SK-N-SH treated with all-trans-retinoic acid at 6 μM for 48 hours (cell line): ENCODE measurements around the gene MAPK4.

ENCODE experiments used
- ARNTL ChIP-seq: fragments of 450-650 bp; formaldehyde crosslinking; IDR thresholded peaks from 2 replicates; pipeline ENCODE4 v1.5.0; 2020; ENCODE audit warnings: low read depth, mild to moderate bottlenecking, moderate library complexity, borderline replicate concordance
- ESRRG ChIP-seq: fragments of 250-450 bp; sonication (Bioruptor Pico); IDR thresholded peaks from 2 replicates; pipeline ENCODE4 v1.6.1; 2021; ENCODE audit warnings: mild to moderate bottlenecking
- SNAI2 ChIP-seq: fragments of 250-450 bp; sonication (Bioruptor Pico); IDR thresholded peaks from 2 replicates; pipeline ENCODE4 v1.5.0; 2020; ENCODE audit warnings: mild to moderate bottlenecking, moderate library complexity
- TCF4 ChIP-seq: fragments of 250-450 bp; sonication (Bioruptor Pico); IDR thresholded peaks from 2 replicates; pipeline ENCODE4 v1.8.0; 2021; ENCODE audit warnings: mild to moderate bottlenecking, moderate library complexity, borderline replicate concordance
- TOX ChIP-seq: fragments of 250-450 bp; sonication (Bioruptor Pico); IDR thresholded peaks from 2 replicates; pipeline ENCODE4 v1.8.0; 2021; ENCODE audit warnings: mild to moderate bottlenecking, moderate library complexity, borderline replicate concordance
- ZC3H10 ChIP-seq: fragments of 250-450 bp; sonication (Bioruptor Pico); IDR thresholded peaks from 2 replicates; pipeline ENCODE4 v1.5.1; 2021; ENCODE audit warnings: mild to moderate bottlenecking, moderate library complexity
- TF ChIP-seq, protein P1 (sequence below): fragments of 250-450 bp; sonication (Bioruptor Pico); IDR thresholded peaks from 2 replicates; pipeline ENCODE4 v1.5.1; 2020; ENCODE audit warnings: low read depth, mild to moderate bottlenecking, moderate library complexity
- TF ChIP-seq, protein P2 (sequence below): fragments of 250-450 bp; sonication (Bioruptor Pico); IDR thresholded peaks from 2 replicates; pipeline ENCODE4 v1.8.0; 2021; ENCODE audit warnings: low read depth, mild to moderate bottlenecking, moderate library complexity, borderline replicate concordance

DNA sequence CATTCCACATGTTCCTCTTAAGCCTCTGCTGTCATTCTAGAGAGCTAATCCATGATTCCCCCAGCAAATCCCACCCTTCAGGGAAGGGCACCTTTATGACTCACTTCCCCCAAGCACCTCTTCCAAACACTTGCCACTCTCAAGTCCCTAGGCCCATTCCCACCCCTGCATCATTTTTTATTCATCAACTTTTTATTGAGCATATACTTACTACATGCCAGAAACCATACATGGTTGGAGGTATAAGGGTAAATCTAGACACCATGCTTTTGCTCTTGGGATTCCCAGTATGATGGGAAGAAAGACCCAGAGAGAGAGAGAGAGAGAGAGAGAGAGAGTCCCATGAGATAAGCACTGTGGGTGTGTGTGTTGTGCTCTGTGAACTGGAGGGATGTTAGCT is 87.9 kb downstream of the MAPK4 start:
- TF ChIP-seq, protein P1, sequence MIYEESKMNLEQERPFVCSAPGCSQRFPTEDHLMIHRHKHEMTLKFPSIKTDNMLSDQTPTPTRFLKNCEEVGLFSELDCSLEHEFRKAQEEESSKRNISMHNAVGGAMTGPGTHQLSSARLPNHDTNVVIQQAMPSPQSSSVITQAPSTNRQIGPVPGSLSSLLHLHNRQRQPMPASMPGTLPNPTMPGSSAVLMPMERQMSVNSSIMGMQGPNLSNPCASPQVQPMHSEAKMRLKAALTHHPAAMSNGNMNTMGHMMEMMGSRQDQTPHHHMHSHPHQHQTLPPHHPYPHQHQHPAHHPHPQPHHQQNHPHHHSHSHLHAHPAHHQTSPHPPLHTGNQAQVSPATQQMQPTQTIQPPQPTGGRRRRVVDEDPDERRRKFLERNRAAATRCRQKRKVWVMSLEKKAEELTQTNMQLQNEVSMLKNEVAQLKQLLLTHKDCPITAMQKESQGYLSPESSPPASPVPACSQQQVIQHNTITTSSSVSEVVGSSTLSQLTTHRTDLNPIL, result no peak
- TF ChIP-seq TOX (no peak), TCF4 (CRISPR knock-in tag) (no peak), SNAI2 (CRISPR knock-in tag) (no peak), ZC3H10 (CRISPR knock-in tag) (no peak), ARNTL (CRISPR knock-in tag) (no peak), ESRRG (CRISPR knock-in tag) (no peak)
- TF ChIP-seq, protein P2, sequence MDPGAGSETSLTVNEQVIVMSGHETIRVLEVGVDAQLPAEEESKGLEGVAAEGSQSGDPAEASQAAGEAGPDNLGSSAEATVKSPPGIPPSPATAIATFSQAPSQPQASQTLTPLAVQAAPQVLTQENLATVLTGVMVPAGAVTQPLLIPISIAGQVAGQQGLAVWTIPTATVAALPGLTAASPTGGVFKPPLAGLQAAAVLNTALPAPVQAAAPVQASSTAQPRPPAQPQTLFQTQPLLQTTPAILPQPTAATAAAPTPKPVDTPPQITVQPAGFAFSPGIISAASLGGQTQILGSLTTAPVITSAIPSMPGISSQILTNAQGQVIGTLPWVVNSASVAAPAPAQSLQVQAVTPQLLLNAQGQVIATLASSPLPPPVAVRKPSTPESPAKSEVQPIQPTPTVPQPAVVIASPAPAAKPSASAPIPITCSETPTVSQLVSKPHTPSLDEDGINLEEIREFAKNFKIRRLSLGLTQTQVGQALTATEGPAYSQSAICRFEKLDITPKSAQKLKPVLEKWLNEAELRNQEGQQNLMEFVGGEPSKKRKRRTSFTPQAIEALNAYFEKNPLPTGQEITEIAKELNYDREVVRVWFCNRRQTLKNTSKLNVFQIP (CRISPR knock-in tag), result no peak
